OCI-LY7 (cell line): ENCODE results near the gene DNM2.

Source experiments
- EZH2phosphoT487 ChIP-seq: fragments of 200-600 bp; sonication (generic); IDR thresholded peaks from 2 replicates; pipeline ENCODE4 v1.6.1; 2018; ENCODE audit warnings: low read depth, borderline replicate concordance, mild to moderate bottlenecking, mixed run types, antibody characterized with exemption, low read length, moderate library complexity, mixed read lengths
- TF ChIP-seq, protein P1 (sequence below): fragments of 200-600 bp; sonication (generic); conservative IDR thresholded peaks from 2 replicates; pipeline ENCODE4 v1.5.1; 2014; ENCODE audit warnings: mild to moderate bottlenecking, antibody characterized with exemption, low read length, moderate library complexity, mixed read lengths

GRCh38 chr19:10812196-10812595, 94.3 kb downstream of the DNM2 start:
- TF ChIP-seq, protein P1, sequence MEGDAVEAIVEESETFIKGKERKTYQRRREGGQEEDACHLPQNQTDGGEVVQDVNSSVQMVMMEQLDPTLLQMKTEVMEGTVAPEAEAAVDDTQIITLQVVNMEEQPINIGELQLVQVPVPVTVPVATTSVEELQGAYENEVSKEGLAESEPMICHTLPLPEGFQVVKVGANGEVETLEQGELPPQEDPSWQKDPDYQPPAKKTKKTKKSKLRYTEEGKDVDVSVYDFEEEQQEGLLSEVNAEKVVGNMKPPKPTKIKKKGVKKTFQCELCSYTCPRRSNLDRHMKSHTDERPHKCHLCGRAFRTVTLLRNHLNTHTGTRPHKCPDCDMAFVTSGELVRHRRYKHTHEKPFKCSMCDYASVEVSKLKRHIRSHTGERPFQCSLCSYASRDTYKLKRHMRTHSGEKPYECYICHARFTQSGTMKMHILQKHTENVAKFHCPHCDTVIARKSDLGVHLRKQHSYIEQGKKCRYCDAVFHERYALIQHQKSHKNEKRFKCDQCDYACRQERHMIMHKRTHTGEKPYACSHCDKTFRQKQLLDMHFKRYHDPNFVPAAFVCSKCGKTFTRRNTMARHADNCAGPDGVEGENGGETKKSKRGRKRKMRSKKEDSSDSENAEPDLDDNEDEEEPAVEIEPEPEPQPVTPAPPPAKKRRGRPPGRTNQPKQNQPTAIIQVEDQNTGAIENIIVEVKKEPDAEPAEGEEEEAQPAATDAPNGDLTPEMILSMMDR = no peak
- no peak for TF ChIP-seq EZH2phosphoT487
